GM10266 (cell line): ENCODE results near the gene VSTM5.

Source experiments
- DNase-seq: peaks from one replicate; pipeline ENCODE4 v3.0.0; 2012; ENCODE audit errors: extremely low spot score
- CTCF ChIP-seq: IDR thresholded peaks from 2 replicates; pipeline ENCODE4 v1.5.1; 2012; ENCODE audit warnings: mild to moderate bottlenecking, low read depth; ENCODE audit not compliant: control insufficient read depth, insufficient read depth; ENCODE audit errors: missing control alignments

The VSTM5 gene

GRCh38 chr11:93801366-93801765 is 49.1 kb downstream of the VSTM5 start:
- TF ChIP-seq CTCF, result no peak
- no peak for DNase-seq

GRCh38 chr11:93796441-93797231 is 53.8 kb downstream of the VSTM5 start:
- no peak for DNase-seq
- no peak for TF ChIP-seq CTCF

- TF ChIP-seq CTCF, result no peak
- no peak for DNase-seq
These were observed 58.9 kb downstream of the VSTM5 start for GRCh38 chr11:93791493-93791892.

- no peak for TF ChIP-seq CTCF
These were observed 65.5 kb downstream of the VSTM5 start for GRCh38 chr11:93784935-93785360.

GRCh38 chr11:93784145-93784934 is 66.1 kb downstream of the VSTM5 start, which contains the start of gene MED17:
MED17 (plus strand) TSS chr11:93784282; CDS start chr11:93784514, 232 bp downstream.
- TF ChIP-seq CTCF, result peak; percentile 36
- DNase-seq, result peak; percentile 91

More at GRCh38 chr11:93784935-93785360, 65.5 kb downstream of the VSTM5 start:
- no peak for DNase-seq

GRCh38 chr11:93783765-93784144 is 66.7 kb downstream of the VSTM5 start:
- DNase-seq, result no peak
- TF ChIP-seq CTCF, result no peak
